ENCODE data around the gene ANKRD12.

DNA sequence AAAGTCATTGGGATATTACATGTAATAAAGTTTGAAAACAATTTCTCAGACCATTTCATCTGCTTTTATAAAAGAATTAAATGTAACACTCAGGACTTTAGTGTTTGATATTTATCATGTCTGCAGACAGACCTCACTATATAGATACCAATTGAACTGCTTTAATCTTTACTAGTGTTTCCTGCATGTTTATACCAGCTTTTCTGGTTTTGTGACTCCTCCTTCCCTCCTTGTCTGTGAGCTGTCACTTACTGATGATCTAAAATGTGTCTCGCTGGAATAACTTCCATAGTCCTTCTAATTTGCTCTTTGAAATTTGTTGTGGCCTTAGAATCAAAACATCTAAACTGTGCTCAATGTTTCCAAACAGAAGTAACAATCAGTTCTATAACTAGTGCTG lies 126.7 kb downstream of the ANKRD12 start:
- TF ChIP-seq, protein P1, sequence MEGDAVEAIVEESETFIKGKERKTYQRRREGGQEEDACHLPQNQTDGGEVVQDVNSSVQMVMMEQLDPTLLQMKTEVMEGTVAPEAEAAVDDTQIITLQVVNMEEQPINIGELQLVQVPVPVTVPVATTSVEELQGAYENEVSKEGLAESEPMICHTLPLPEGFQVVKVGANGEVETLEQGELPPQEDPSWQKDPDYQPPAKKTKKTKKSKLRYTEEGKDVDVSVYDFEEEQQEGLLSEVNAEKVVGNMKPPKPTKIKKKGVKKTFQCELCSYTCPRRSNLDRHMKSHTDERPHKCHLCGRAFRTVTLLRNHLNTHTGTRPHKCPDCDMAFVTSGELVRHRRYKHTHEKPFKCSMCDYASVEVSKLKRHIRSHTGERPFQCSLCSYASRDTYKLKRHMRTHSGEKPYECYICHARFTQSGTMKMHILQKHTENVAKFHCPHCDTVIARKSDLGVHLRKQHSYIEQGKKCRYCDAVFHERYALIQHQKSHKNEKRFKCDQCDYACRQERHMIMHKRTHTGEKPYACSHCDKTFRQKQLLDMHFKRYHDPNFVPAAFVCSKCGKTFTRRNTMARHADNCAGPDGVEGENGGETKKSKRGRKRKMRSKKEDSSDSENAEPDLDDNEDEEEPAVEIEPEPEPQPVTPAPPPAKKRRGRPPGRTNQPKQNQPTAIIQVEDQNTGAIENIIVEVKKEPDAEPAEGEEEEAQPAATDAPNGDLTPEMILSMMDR (IDR thresholded peaks at IDR 0.05) = no peak
- TF ChIP-seq POLR2A (IDR thresholded peaks at IDR 0.05) = no peak
